ENCODE measurements around the gene ATP13A3. TPM values are rescaled to one million over a fixed set of nuclear protein-coding genes. Genes with fewer than 3 reads are reported as not detected.

Gene ATP13A3
- total RNA-seq, 1 experiment from 2014 or later, result 83.2 TPM

DNA sequence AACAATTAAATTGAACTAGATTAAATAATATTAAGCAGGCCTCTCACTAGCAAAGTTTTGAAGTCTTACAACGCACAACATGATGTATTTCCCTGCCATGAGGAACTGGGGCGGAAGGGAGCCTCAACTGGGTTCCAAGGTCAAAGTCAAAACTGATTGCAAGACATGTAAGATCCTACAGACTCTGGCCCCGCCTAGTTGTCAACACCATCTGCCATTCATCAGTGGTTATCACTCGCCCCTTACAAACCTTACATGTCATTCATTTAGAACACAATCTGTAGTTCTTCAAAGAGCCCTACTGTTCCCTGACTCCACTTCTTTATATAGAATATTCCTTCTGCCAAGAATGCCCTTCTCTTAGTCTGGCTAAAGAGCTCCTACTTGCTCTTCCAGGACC, 10.0 kb downstream of the ATP13A3 start:
- DNase-seq (ENCODE audit: low spot score), result no peak

DNA sequence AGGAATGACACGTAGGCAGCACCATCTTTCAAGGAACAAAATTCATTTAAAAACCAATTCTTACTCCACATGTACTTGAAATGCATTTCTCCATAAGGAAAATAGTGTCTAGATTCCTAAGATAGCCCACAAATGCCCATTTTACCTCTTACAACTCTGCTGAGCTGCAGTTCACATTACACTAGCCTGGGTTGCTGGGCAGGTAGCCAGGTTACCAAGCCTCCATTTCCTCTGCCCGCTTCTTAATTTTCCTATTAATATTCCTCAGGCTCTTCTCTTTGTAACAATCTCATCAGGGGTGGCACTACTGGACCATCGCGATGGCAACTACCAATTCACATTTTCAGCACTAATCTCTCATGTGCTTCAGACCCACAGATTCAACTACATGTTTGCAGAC, 10.8 kb downstream of the ATP13A3 start:
- DNase-seq (ENCODE audit: low spot score), result no peak

DNA sequence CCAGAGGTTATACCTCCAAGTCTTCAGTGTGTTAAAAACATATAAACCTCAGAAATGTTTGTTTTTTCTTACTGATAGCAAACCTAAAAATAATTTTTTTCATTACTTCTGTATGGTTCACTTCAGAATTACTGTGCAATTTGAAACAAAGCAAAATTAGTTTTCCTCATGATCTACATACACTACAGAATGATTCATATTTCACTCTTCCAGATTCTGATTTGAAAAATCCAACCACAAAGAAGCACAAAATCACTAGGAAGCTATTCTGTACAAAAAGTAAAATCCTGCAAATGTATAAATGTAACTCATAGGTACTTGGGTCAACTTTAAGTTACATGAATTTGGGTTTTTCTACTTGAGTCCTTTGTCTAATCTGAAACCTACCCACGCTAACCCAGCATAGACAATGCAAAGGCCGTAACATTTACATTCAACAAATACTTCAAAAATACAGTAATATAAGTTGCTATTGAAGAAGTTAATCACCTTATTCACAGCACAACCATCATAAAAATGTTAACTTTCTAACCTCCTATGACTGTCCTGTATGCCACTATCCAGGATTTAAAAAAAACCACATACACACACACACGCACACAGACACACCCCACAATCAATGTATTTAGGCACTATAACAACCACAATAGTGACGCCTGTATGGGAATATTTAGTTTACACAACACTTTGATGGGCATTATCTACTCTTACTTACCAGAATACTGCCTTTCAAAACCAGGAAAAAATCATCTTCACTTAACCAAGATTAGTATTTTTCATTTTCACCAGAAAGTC, 11.5 kb downstream of the ATP13A3 start:
- DNase-seq (ENCODE audit: low spot score), result no peak

DNA sequence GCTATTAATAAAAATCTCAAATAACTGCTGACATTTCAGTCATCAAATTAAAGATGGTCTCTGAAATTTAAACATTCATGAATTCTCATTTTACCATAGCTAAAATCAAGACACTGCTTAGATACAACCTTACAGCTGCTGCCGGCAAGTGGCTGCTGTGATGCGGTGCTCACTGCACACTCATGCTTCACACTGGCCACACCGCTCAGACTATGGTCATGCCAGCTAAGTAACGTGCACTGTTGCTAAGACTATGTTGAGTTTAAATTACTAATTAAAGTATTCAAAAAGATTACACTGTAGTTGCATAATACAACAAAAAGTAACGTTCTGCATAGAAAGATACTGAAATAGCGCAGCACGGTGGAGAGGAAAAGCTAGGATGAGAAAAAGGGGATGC, 12.1 kb downstream of the ATP13A3 start:
- DNase-seq (ENCODE audit: low spot score), result no peak

DNA sequence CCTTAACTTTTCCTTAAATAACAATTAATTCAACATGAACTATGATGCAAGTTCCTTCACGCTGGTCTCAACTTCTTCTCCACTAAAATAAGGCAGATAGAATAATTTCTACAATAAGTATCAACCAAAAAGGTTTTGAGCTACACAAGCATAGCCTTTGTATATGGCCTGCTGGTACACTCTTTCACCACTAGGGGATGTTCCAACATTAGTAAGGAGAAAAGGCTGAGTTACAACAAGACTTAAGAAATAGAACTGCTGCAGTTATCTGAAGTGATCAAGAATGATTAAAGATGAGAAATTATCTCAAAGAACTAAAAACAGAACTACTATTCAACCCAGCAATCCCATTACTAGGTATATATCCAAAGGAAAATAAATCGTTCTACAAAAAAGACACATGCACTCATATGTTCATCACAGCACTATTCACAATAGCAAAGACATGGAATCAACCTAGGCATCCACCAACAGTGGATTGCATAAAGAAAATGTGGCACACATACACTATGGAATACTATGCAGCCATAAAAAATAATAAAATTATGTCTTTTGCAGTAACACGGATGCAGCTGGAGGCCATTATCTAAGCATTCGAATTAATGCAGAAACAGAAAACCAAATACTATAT, 14.4 kb downstream of the ATP13A3 start:
- peak; percentile 69 for DNase-seq (ENCODE audit: low spot score)

DNA sequence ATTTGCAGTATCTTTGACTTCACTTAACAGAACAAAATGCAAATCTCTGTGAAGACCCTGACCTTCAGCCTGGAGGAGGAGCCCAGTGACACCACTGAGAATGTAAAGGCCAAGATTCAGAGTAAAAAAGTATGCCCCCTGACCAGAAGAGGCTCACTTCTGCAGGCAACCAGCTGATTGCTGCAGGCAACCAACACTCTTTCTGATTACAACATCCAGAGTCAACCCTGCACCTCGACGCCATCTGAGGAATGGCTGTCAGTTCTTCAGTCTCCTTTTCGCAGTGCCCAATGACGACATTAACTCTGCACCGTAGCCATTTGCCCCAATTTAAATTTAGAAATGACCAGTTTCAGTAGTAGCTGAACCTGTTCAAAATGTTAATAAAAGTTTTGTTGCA, 14.9 kb downstream of the ATP13A3 start:
- no peak for DNase-seq (ENCODE audit: low spot score)

DNA sequence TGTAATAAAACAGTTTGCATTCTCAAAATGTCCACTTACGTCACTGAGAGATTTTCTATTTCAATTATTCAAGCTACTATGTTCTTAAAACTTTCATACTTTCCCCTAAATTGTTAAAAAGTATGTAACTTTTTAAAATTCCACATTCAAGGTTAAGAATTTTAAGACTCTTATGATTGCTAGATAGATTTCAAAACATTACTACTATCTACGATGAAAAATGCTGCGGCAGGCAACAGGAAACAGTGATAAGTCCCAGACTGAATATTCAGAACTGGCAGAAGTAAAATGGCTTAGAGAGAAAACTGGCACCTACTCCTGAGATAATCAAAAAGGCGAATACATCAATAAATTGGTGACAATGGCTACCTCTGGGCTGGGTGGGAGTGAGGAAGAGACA, 16.2 kb downstream of the ATP13A3 start:
- no peak for DNase-seq (ENCODE audit: low spot score)

DNA sequence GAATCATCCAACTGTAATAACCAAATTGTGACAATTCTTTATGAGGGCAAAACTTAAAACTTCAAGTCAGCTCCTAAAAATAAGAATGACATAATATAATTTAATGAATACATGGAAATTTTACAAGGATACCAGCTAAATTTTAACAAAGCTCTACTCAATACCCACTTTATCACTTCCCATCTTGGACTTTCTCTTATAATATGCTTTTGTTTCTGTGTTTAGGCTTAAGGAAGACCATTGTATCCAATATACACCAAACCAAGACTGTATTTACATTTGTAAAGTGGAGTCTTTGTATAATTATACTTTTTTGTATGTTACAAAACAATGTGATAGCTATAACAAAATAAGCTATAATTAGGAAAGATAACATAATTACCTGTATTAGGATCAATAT, 16.8 kb downstream of the ATP13A3 start:
- no peak for DNase-seq (ENCODE audit: low spot score)

DNA sequence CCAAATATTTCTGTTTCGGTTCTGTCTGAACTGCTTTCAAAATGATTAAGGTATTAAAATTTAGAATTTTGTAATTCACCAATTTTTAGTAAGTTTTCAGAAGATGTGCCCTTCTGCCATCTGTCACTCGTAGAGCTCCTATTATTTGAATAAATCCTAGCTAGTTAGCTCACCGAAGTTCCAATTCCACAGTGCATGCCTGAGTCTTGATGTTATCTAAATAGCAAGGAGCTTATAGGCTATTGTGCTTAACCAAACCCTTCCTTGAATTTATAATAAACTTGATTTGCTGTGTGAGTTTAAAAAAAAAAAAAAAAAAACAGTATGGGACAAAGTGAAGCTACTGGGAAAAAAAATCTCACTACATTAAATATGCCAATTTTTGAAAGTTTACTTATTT, 18.7 kb downstream of the ATP13A3 start:
- DNase-seq (ENCODE audit: low spot score), result no peak

DNA sequence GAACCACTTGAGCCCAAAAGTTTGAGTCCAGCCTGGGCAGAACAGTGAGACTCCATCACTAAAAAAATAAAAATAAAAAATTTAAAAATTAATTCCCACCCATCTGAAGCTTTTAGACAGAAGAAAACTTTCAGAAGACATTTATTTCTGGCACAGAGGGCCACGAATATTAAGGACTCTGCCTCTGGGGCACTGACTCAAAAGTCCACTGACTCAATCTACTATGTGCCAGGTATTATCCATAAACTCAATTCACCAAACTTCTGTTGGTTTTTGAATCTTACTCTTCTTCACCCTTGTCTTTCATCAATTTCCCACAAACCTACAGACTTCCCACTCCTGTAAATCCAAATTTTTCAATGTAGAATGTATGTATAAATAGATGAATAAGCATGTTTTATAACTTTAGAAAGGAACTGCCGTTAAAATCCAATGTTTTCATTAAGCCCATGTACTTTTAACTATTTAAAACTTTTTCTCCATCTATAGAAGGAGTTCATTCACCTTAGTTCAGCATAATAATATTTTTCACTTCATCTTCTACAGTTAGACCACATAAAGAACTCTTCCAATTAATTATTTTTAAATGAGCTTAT, 19.9 kb downstream of the ATP13A3 start:
- no peak for DNase-seq (ENCODE audit: low spot score)

DNA sequence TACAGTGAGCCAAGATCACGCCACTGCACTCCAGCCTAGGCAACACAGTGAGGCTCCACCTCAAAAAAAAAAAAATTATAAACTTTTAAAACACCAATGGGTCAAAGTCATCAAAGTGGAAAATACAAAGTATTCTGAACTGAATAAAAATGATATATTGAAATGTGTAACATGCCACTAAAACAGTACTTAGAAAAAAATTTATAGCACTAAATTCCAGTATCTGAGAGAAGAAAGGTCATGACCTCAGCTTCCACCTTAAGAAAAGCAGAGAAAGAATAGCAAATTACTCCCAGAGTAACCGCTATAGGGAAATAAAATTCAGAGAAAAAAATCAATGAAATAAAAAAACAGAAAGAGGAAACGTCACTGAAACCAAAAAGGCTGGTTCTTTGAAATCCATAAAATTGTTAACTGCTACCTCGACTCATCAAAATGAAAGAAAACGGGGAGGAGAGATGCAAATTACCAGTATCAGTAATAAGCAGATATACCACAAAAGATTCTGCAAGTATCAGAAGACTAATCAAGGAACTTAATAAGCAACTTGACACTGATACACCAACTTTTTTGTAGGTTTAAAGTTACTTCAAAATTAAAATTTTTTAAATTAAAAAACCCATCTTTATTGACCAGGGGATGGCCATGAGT, 20.8 kb downstream of the ATP13A3 start:
- no peak for DNase-seq (ENCODE audit: low spot score)

DNA sequence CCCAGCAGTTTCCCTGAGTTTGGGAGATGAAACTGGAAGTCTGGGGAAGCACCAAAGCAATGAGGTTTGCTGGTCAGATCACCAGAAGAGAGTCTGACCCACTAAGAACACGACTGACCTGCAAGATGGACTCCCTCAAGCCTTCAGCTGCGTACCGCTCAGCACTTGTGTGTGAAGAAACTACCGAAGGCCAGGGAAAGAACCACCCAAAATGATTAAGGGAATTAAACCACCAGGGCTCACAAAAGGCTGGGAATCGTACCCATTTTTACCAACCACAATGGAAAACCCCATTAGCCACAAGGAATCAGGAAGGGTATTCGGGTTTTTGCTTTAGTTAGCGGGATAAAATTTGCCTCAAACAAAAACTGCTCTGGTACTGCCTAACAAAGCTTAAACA, 21.6 kb downstream of the ATP13A3 start:
- DNase-seq (ENCODE audit: low spot score), result no peak

DNA sequence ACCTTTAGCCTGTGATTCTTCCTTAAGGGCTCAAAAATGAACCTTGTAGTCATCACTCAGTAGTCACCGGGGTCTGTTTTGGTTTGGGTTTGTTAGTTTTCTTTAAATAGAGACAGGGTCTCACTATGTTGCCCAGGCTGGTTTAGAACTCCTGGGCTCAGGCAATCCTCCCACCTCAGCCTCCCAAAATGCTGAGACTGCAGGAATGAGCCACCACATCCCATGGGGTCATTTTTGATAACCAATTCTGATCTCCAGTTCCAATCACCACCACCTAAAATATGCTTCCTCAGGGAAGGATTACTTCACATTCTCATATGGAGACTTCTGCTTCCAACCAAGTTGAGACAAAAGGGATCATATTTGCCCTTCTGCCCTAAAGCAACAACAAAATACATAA, 22.1 kb downstream of the ATP13A3 start:
- DNase-seq (ENCODE audit: low spot score), result no peak

DNA sequence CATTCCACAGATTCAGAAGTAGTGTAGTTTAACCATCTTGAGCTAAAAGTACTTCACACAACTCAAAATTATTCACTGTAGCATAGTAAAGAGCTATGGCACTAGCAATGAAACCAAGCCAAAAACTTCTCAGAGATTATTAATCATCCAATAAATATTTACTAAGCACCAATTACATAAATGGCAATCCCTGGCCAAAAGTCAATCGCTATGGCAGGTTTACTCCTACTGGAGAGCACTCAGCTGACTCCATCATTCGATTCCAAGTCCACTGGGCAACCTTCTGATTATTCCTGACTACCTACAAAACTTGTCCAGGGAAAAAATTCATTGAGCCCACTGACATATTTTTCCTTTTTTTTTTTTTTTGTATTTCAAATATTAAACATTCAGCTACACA, 23.9 kb downstream of the ATP13A3 start:
- no peak for DNase-seq (ENCODE audit: low spot score)

DNA sequence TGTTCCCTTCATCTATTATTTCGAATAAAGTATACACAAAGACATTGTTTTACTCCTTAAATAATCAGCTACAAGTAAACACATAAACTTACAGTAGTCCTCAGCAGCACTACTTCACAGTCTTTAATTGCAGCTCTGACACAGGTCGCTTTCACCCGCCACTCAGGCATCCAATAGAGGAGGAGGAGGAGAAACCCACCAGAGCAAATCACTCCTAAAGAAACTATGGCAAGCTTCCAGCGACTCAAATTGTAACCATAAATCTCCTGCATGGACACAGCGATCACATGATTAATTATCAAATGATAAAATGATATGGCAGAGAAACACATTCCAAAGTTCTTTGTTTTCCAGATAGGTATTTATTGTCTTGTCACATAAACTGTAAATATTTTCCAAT, 26.2 kb downstream of the ATP13A3 start:
- DNase-seq (ENCODE audit: low spot score), result no peak

DNA sequence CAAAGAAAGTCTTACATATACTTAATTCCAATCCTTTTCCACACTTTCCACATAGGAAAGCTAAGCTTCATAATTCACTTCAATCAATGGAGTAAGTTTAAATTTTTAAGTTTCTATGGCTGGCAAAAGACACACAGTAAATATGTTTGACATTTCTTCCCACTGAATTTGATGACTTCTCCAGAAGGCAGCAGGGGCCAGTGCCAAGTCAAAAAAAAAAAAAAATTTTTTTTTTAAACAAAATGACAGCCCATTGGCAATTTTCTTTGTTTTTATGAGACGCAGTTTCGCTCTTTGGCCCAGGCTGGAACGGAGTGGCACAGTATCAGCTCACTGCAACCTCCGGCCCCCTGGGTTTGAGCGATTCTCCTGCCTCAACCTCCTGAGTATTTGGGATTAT, 28.7 kb downstream of the ATP13A3 start:
- no peak for DNase-seq (ENCODE audit: low spot score)

DNA sequence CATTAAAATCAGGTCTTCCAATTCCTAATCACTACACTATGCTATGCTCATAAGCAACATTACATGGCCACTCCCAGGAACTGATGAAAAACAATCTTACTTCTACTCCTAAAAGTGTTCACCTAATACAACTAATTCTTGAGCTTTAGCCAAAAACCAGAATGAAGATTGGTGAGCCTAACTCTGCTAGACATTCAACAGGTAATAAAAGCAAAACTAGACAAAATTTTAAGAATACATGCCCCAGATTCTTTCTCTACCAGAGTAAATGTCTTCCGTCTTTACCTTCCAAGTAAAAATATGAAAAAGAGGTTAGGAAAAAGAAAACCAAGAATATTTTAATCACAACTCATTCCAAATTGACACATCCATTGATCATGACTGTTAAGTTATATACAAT, 31.3 kb downstream of the ATP13A3 start:
- no peak for DNase-seq (ENCODE audit: low spot score)

DNA sequence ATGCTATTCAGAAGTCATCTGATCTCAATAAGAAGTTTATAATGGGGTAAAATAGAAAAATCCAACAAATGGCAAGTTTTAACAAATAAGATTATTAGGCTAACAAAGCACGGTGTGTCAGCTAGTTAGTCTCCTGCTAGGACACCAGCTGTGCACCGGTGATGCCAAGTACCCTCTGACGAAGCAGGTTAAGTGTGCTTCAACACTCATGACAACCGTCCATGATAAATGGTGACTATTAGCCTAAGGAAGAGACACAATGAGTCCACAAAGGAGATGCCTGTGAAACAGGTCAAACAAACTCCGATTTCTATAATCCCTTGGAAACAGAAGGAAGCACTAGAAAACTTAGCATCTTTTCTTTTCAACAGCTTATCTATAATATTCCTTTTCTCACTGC, 36.5 kb downstream of the ATP13A3 start:
- no peak for DNase-seq (ENCODE audit: low spot score)

DNA sequence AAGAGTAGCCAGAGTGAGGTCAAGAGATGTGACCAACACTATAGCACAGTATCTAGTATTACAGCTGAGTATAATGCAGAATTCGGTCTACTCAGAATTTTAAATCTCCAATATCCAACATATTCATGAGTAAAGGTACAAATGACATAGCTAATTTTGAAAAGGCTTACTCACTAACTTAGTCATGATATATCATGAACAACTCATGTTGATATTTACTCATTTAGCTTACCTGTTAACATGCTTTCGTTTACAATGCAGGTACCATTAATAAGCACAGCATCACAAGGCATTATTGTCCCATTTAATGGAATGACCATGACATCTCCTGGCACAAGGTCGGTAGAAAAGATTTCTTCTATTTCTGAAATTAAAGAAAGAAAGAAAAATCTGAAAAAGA, 36.9 kb downstream of the ATP13A3 start:
- DNase-seq (ENCODE audit: low spot score), result no peak

DNA sequence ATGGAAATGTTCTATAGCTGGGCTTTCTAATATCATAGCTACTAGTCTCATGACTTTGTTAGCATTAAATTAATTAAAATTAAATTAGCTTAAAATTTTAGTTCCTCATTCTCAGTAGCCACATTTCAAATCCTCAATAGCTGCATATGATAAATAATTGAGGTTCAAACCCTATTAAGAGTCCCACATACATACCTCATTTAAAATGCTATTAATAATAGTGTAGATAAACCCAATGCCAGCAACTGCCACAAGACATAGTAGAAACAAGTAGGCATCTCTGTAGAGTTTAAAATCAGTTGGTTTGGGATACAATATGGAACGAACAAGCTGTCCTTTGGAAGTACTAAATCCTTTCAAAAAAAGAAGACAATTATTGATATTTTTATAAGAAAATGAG, 39.1 kb downstream of the ATP13A3 start:
- no peak for DNase-seq (ENCODE audit: low spot score)

DNA sequence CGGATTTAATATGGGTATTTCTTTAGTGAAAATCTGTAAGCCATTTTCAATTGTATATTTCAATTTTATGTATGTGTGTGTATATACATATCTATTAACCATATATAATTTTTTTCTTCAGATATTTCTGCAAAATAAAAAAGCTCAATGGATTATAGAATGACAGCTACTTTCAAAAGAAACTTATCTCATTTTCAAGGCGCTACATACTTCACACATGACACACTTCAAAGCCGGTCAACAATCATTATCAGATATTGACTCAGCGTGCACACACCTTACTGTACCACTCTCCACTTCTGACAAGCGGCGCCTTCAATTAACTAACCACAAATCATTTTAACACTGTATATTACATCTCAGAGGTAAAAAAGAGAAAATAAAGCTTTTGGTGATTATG, 39.6 kb downstream of the ATP13A3 start:
- DNase-seq (ENCODE audit: low spot score), result no peak

DNA sequence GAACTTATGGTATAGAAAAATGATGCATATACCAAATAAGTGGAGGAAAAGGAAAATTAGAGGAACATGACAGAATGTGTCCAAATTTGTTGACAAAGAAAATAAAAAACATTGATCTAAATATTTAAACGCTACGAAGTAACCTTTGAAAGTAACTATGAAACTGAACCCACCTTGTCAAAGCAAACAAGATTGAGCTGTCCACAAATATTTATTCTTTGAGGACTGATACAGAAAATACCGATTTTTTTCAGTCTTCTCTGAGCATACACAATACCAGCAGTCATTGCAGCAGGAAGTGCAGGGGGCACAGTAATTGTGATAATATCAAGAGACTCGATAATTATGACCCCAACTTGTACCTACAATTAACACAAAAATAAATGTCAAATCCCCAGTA, 40.0 kb downstream of the ATP13A3 start:
- DNase-seq (ENCODE audit: low spot score), result no peak

DNA sequence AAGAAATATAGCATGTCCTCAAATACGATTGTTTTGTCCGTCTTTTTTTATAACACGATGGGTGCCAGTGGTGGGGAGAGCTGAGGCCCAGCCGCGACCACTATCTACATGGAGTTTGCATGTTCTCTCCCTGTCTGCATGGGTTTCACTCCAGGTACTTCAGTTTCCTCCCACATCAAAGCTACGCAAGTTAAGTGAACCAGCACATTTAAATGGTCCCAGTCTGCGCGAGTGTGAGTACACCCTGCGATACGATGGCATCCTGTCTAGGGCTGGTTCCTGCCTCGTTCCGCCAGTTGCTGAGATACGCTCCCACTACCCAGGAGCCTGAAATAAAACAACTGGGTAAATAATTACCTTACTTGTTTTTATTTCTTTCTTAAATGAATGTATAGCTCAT, 40.6 kb downstream of the ATP13A3 start:
- DNase-seq (ENCODE audit: low spot score), result no peak

Data from H4 (cell line).